NCI-H2029 treated with DMSO at 0.1 percent for 48 hours (cell line): ENCODE results near the gene SCAMP1.
"Not testable (repeated sequence)": the region's sequence is repeated elsewhere in the genome, so short reads cannot be mapped to it uniquely, and the experiment has no call there.

ENCODE experiments used
- DNase-seq: peaks from one replicate; lab custom pipeline; 2025; lab: John Stamatoyannopoulos, UW

The SCAMP1 gene

GRCh38 chr5:78361631-78361993 lies 1.2 kb downstream of the SCAMP1 start:
- DNase-seq, result peak; percentile 72

- no peak for DNase-seq
Measured at GRCh38 chr5:78362220-78362619, 1.8 kb downstream of the SCAMP1 start.

GRCh38 chr5:78364005-78364404 lies 3.6 kb downstream of the SCAMP1 start:
- no peak for DNase-seq

GRCh38 chr5:78367318-78367991 lies 7.0 kb downstream of the SCAMP1 start:
- peak; percentile 93 for DNase-seq

GRCh38 chr5:78369680-78370079 lies 9.3 kb downstream of the SCAMP1 start:
- DNase-seq, result no peak

- DNase-seq, result no peak
Measured at GRCh38 chr5:78373231-78373630, 12.8 kb downstream of the SCAMP1 start.

- no peak for DNase-seq
Measured at GRCh38 chr5:78376315-78376714, 15.9 kb downstream of the SCAMP1 start.

- DNase-seq, result no peak
Measured at GRCh38 chr5:78377056-78377717, 16.8 kb downstream of the SCAMP1 start.

GRCh38 chr5:78377718-78378105 lies 17.3 kb downstream of the SCAMP1 start:
- DNase-seq, result no peak

GRCh38 chr5:78387468-78388153 lies 27.2 kb downstream of the SCAMP1 start:
- DNase-seq, result peak; percentile 93

GRCh38 chr5:78391357-78391756 lies 30.9 kb downstream of the SCAMP1 start:
- DNase-seq, result not testable (repeated sequence)

GRCh38 chr5:78397831-78398230 lies 37.4 kb downstream of the SCAMP1 start:
- DNase-seq, result no peak

GRCh38 chr5:78399116-78399515 lies 38.7 kb downstream of the SCAMP1 start:
- DNase-seq, result no peak

GRCh38 chr5:78404682-78405293 lies 44.4 kb downstream of the SCAMP1 start:
- no peak for DNase-seq

GRCh38 chr5:78405829-78406750 lies 45.7 kb downstream of the SCAMP1 start:
- DNase-seq, result no peak

GRCh38 chr5:78407458-78407857 lies 47.0 kb downstream of the SCAMP1 start:
- no peak for DNase-seq

- no peak for DNase-seq
Measured at GRCh38 chr5:78411586-78411985, 51.2 kb downstream of the SCAMP1 start.

- no peak for DNase-seq
Measured at GRCh38 chr5:78416677-78417425, 56.4 kb downstream of the SCAMP1 start.

- no peak for DNase-seq
Measured at GRCh38 chr5:78419396-78419795, 59.0 kb downstream of the SCAMP1 start.

GRCh38 chr5:78420548-78420947 lies 60.1 kb downstream of the SCAMP1 start:
- no peak for DNase-seq

- no peak for DNase-seq
Measured at GRCh38 chr5:78424665-78425064, 64.2 kb downstream of the SCAMP1 start.
